GM23248 (cell line): Measurements from ENCODE around the gene MYO1D. TPM values are rescaled to one million over a fixed set of nuclear protein-coding genes. Genes with fewer than 3 reads are reported as not detected.

ENCODE experiments used
- DNase-seq: peaks from one replicate; pipeline ENCODE4 v3.0.0-alpha.2; 2015
- H2AFZ ChIP-seq: fragments of 200-600 bp; sonication (generic); 2 replicates; pipeline ENCODE4 v1.6.1; 2016; ENCODE audit warnings: antibody characterized with exemption
- H3F3A ChIP-seq: fragments of 200-600 bp; sonication (generic); 2 replicates; pipeline ENCODE4 v1.6.1; 2016; ENCODE audit warnings: mild to moderate bottlenecking, antibody characterized with exemption, mixed run types; ENCODE audit not compliant: insufficient read depth
- H3K27ac ChIP-seq: fragments of 200-600 bp; sonication (generic); 2 replicates; pipeline ENCODE4 v1.5.1; 2016; ENCODE audit warnings: mild to moderate bottlenecking
- H3K27me3 ChIP-seq: fragments of 200-600 bp; sonication (generic); replicated peaks from 2 replicates; pipeline ENCODE4 v1.6.1; 2016; ENCODE audit warnings: mild to moderate bottlenecking; ENCODE audit not compliant: insufficient read depth
- H3K36me3 ChIP-seq: fragments of 200-600 bp; sonication (generic); 2 replicates; pipeline ENCODE4 v1.6.1; 2016; ENCODE audit warnings: low read depth, mild to moderate bottlenecking
- H3K4me1 ChIP-seq: fragments of 200-600 bp; sonication (generic); 2 replicates; pipeline ENCODE4 v1.6.1; 2016; ENCODE audit warnings: mild to moderate bottlenecking; ENCODE audit not compliant: insufficient read depth
- H3K4me2 ChIP-seq: fragments of 200-600 bp; sonication (generic); one replicate; pipeline ENCODE4 v1.6.1; 2016; ENCODE audit warnings: mild to moderate bottlenecking; ENCODE audit not compliant: unreplicated experiment
- H3K4me3 ChIP-seq: fragments of 200-600 bp; sonication (generic); 2 replicates; pipeline ENCODE4 v1.5.1; 2016; ENCODE audit warnings: mild to moderate bottlenecking
- H3K79me2 ChIP-seq: fragments of 200-600 bp; sonication (generic); 2 replicates; pipeline ENCODE4 v1.6.1; 2016; ENCODE audit warnings: mild to moderate bottlenecking; ENCODE audit not compliant: insufficient read depth
- H3K9ac ChIP-seq: fragments of 200-600 bp; sonication (generic); 2 replicates; pipeline ENCODE4 v1.6.1; 2016; ENCODE audit warnings: mild to moderate bottlenecking
- H3K9me2 ChIP-seq: fragments of 200-600 bp; sonication (generic); 2 replicates; pipeline ENCODE4 v1.6.1; 2016; ENCODE audit warnings: mixed run types, mild to moderate bottlenecking, moderate library complexity; ENCODE audit not compliant: insufficient read depth
- H3K9me3 ChIP-seq: fragments of 200-600 bp; sonication (generic); one replicate; pipeline ENCODE4 v1.6.1; 2017; ENCODE audit warnings: low read depth
- H4K20me1 ChIP-seq: fragments of 200-600 bp; sonication (generic); 2 replicates; pipeline ENCODE4 v1.6.0; 2016; ENCODE audit not compliant: insufficient read depth
- EZH2 ChIP-seq: fragments of 200-600 bp; sonication (generic); IDR thresholded peaks from 2 replicates; pipeline ENCODE4 v1.6.1; 2018; ENCODE audit warnings: antibody characterized with exemption, mild to moderate bottlenecking; ENCODE audit not compliant: insufficient read depth, poor library complexity, severe bottlenecking
- EZH2phosphoT487 ChIP-seq: fragments of 200-600 bp; sonication (generic); IDR thresholded peaks from 2 replicates; pipeline ENCODE4 v1.6.1; 2018; ENCODE audit warnings: antibody characterized with exemption, moderate library complexity, mild to moderate bottlenecking, low read depth; ENCODE audit not compliant: insufficient read depth
- WGBS, 2 experiments: methylation state at CpG; one replicate each; pipeline ENCODE4 v1.1.6; 2015 to 2017; ENCODE audit warnings: low lambda C conversion rate in 2 of 2, low coverage in 1 of 2; ENCODE audit errors: missing lambda C conversion rate in 2 of 2; 5-methylcytosine and 5-hydroxymethylcytosine counted together
- in situ Hi-C: fragments of 300-500 bp; cut with MboI; formaldehyde crosslinking; loops from 2 replicates; pipeline ENCODE4 v1.15.0; 2020
- polyA plus RNA-seq: library from polyadenylated mRNA; unstranded; fragments of >200 nt; fragmentation: Nextera tagmentation; extraction: Ambion mirVana; gene quantifications from 2 replicates; pipeline ENCODE4 v1.2.1, GENCODE V29; 2016
- total RNA-seq: library from RNA; depleted of rRNA; stranded (reverse); fragments of >200 nt; shearing (Covaris generic); gene quantifications from 2 replicates; pipeline ENCODE4 v1.2.3, GENCODE V29; 2014

MYO1D gene
- total and polyA plus RNA-seq, 2 experiments from 2014 or later, result 54.1 to 99.5 TPM

DNA sequence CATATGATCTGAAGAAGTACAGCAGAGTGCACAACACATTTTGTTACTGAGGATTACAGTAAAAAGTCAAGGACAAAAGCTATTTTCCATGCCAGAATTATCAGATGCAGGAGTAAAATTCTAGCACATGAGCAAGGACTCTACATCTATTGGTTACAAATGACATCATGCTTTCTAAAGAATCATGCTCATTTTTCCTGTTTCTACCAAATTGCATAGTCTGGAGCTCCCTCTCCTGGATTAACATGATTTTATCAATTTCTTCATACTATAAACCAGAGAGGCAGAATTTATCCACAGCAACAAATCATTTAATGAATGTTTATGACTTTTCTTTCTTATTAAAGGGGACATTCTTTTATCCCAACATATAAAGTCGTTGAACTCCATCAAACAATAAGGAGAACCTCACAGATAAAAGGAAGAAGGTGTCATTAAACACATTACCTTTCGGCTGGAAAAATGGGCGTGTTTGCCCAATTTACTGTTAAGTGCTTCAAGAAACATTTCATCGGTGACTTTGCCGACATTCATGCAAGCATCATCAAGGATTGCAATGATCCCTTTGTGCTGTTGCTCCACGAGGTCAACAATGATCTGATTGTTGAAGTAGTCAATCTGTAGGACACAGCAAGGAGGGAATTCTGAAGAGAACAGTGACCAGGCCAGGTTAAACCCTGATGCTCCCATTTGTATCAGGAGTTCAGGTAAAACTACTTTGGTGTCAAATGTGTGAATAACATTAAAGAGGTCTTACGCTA is 121.7 kb downstream of the MYO1D start:
- WGBS, 2 experiments, result 66 to 72% methylated on average over 7 of the region's 7 CpGs
- Histone ChIP-seq H3K9me3 (no peaks in the 10 kb centered on the region), H4K20me1 (no peaks in the 10 kb centered on the region), H3K4me2 (no peak overlapping the region), H3K9me2 (no peaks in the 10 kb centered on the region), H3K36me3 (peaks cover 16% of the 10 kb centered on the region), H3K27ac (no peak overlapping the region), H3K4me1 (peaks cover 9% of the 10 kb centered on the region), H3F3A (0 out of 2 replicates have a peak, but pooled peaks cover 14% of the 10 kb centered on the region), H3K79me2 (no peaks in the 10 kb centered on the region), H2AFZ (no peak overlapping the region), H3K9ac (no peak overlapping the region), H3K27me3 (no peaks in the 10 kb centered on the region), H3K4me3 (no peak overlapping the region)
- TF ChIP-seq EZH2 (no peak), EZH2phosphoT487 (no peak)
- in situ Hi-C loops, result no loop called here
- DNase-seq, result peak; percentile 82

DNA sequence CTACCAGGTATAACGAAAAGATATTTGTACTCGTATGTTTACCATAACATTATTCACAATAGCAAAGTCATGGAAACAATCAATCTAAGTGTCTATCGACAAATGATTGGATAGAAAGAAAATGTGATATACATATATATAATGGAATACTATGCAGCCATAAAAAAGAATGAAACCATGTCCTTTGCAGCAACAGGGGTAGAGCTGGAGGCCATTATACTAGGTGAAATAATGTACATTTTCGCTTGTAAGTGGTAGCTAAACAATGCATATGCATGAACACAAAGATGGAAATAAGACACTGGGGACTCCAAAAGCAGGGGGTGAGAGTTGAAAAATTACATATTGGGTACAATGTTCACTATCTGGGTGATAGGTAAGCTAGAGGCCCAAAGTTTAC is 124.0 kb downstream of the MYO1D start:
- no peaks in the 10 kb centered on the region for H3K27me3 ChIP-seq
- H4K20me1 ChIP-seq, result no peaks in the 10 kb centered on the region
- H3K9me2 ChIP-seq, result no peaks in the 10 kb centered on the region
- H3F3A ChIP-seq, result 0 out of 2 replicates have a peak, but pooled peaks cover 14% of the 10 kb centered on the region
- H3K9ac ChIP-seq, result no peak overlapping the region
- no peak overlapping the region for H3K4me2 ChIP-seq
- no peak overlapping the region for H3K27ac ChIP-seq
- no peak overlapping the region for H2AFZ ChIP-seq
- in situ Hi-C loops, result no loop called here
- no peak for DNase-seq
- H3K79me2 ChIP-seq, result no peaks in the 10 kb centered on the region
- WGBS, 2 experiments, result 96 to 97% methylated on average over 4 of the region's 4 CpGs
- no peak overlapping the region for H3K4me3 ChIP-seq
- peaks cover 9% of the 10 kb centered on the region for H3K36me3 ChIP-seq
- peaks cover 4% of the 10 kb centered on the region for H3K4me1 ChIP-seq
- TF ChIP-seq EZH2 (no peak), EZH2phosphoT487 (no peak)
- no peaks in the 10 kb centered on the region for H3K9me3 ChIP-seq

DNA sequence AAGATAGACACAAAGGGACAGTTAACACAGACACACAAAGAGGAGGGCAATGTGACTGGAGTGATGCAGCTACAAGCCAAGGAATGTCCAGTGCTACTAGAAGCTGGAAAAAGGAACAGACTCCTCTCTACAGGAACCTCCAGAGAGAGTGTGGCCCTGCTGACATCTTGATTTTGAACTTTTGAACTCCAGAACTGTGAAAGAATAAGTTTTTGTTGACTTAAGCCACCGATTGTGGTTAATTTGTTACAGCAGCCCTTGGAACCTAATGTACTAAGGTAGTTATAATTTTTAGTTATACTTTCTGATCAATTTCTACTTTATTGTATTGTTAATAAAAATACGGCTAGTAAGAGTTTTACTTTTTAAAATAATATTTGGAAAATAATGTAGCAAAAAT is 129.1 kb downstream of the MYO1D start:
- no peaks in the 10 kb centered on the region for H3K79me2 ChIP-seq
- TF ChIP-seq EZH2, result no peak
- TF ChIP-seq EZH2phosphoT487, result no peak
- peaks cover 26% of the 10 kb centered on the region for H3F3A ChIP-seq
- in situ Hi-C loops, result loop anchor here (10.0 kb wide), 1 partner anchor 253 kb away; no protein-coding TSS in a partner anchor
- H3K4me1 ChIP-seq, result peaks cover 25% of the 10 kb centered on the region
- peaks cover 6% of the 10 kb centered on the region for H3K36me3 ChIP-seq
- no peak overlapping the region for H3K4me2 ChIP-seq
- H3K27ac ChIP-seq, result no peak overlapping the region
- H3K27me3 ChIP-seq, result no peaks in the 10 kb centered on the region
- H3K9ac ChIP-seq, result no peak overlapping the region
- WGBS, 2 experiments, result 89 to 91% methylated on average over 2 of the region's 2 CpGs
- H3K9me2 ChIP-seq, result no peaks in the 10 kb centered on the region
- H4K20me1 ChIP-seq, result no peaks in the 10 kb centered on the region
- no peaks in the 10 kb centered on the region for H3K9me3 ChIP-seq
- no peak overlapping the region for H2AFZ ChIP-seq
- no peak overlapping the region for H3K4me3 ChIP-seq
- DNase-seq, result no peak

DNA sequence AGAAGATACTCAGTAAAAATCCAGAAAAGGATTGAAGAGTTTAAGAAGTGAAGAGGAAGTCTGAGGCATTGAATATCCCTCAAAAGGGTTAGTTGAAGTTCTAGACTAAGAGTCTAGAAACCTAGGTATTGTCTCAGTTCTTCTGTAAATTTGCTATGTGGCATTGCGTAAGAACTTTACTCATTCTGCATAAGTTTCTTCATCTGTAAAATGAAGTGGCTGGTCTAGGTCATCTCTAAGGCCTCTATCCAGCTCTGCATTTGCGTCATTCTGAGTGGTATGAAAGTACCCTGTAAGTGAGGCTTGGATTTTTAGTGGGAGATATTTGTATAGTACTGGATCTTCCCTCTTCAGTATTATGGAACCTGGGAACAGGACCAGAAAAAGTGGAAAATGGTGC is 130.2 kb downstream of the MYO1D start:
- no peak overlapping the region for H2AFZ ChIP-seq
- peaks cover 35% of the 10 kb centered on the region for H3F3A ChIP-seq
- TF ChIP-seq EZH2phosphoT487 (no peak), EZH2 (no peak)
- DNase-seq, result peak; percentile 92
- 62 to 65% methylated on average over 2 of the region's 2 CpGs for WGBS, 2 experiments
- H3K36me3 ChIP-seq, result 0 out of 2 replicates have a peak, but pooled peaks cover 4% of the 10 kb centered on the region
- no peak overlapping the region for H3K9ac ChIP-seq
- in situ Hi-C loops, result loop anchor here (10.0 kb wide), 1 partner anchor 252 kb away; no protein-coding TSS in a partner anchor
- no peaks in the 10 kb centered on the region for H3K9me2 ChIP-seq
- H3K4me3 ChIP-seq, result no peak overlapping the region
- H4K20me1 ChIP-seq, result no peaks in the 10 kb centered on the region
- no peak overlapping the region for H3K4me2 ChIP-seq
- peak overlapping the region; percentile 74 for H3K27ac ChIP-seq
- peaks cover 35% of the 10 kb centered on the region for H3K4me1 ChIP-seq
- H3K79me2 ChIP-seq, result no peaks in the 10 kb centered on the region
- H3K27me3 ChIP-seq, result no peaks in the 10 kb centered on the region
- no peaks in the 10 kb centered on the region for H3K9me3 ChIP-seq
